NOMO-1 (cell line): ENCODE measurements around the gene TOB2.
"Not testable (repeated sequence)": the region's sequence is repeated elsewhere in the genome, so short reads cannot be mapped to it uniquely, and the experiment has no call there.

Experiments
- DNase-seq, 2 experiments: peaks; one replicate each; lab custom pipeline; 2025; ENCODE audit not compliant: unreplicated experiment in 2 of 2; lab: John Stamatoyannopoulos, UW

Gene TOB2

DNA sequence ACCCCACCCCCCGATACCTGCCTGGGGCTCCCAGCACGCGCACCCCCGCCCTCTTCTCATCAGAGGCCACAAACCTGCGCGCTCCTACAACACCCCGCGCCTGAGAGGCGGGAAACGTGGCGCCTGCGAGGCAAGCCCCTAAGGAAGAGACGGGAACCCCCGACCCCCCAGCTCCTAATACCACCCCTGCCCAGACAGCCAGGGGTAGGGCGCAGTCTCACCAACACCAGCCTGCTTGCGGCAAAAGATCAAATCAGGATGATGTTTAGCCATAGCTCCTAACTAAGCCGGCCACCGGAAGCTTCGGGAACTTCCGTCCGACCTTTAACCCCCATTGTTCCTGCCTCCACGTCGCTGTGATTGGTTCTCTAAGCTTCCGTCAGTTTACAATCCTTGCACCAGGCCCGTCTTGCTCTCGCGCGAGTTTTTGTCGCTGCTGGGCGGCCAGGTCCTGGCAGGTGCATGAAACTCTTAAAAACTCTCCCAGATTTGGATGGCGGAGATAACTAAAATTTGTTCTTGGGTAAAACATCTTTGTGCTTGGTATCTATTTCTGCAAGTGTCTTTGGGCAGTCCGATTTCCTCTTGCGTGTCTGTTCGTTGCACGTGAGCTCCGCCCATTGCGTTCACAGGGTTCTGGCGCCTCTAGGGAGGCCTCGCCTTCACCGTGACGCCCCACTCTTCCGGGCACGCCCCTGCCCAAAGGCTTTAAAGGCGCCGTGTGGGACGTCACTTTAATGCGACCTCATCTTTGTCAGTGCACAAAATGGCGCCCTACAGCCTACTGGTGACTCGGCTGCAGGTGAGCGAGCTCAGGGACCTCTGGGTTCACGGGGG lies 22.0 kb upstream of the TOB2 start, which contains the start of the genes ACO2 and PHF5A:
ACO2 (plus strand) TSS at position 737 of the 837 bp plus-strand sequence; CDS start at position 767, 30 bp downstream.
PHF5A (minus strand) TSS at position 312 of the 837 bp plus-strand sequence; CDS start at position 273, 39 bp downstream.
- peak; percentile 96 to 98 for DNase-seq

DNA sequence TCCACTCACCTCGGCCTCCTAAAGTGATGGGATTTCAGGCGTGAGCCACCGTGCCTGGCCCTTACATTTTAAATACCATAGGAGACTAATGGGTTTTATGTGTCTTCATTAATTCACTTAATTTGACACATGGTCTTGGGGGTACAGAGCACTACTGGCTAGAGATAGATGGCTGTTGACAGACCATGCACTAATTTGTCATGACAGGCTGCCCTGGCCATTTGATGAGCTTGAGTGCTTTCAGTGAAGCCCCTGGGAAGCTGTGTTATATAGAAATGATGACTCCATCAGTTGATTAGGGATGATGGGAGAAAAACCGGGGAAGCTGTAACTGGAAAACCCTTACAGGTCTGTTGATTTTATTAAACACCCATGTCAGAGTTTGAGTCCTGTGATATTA lies 15.3 kb upstream of the TOB2 start:
- no peak for DNase-seq

DNA sequence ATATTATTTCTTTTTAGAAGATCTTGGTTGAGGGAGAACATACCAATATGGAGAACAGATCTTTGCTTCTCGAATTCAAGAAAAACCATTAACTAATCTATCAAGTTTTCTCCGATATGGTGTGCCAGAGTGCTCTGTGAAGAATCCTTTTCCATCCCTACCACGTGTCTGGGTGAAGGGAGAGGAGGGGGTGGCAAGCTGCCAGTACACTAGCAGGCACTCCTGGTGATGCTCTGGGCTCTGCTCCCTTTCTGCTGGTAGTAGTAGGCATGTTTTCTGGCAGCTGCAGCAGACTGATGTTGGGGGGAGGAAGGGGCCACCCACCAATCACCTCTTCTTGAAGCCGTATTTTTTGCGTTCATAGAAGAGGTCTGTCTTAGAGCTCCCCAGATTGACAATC lies 13.5 kb upstream of the TOB2 start:
- not testable (repeated sequence) for DNase-seq

DNA sequence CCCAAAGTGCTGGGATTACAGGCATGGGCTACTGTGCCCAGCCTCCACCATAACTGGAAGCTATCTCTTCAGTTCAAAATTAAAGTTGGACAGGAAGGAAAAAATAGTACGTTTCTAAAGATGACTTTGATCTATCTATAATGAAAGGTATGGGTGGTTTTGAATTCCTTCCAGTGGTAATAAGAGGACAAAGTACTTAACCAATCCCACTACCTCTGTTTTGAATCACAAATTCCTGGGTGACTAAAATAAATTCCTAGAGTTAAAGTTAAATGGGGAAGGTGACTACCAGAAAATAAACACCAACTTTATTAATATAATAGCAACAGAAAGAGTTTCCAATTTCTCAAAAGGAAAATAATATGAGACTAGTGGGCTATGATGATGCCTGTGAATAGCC lies 12.8 kb upstream of the TOB2 start:
- no peak for DNase-seq

DNA sequence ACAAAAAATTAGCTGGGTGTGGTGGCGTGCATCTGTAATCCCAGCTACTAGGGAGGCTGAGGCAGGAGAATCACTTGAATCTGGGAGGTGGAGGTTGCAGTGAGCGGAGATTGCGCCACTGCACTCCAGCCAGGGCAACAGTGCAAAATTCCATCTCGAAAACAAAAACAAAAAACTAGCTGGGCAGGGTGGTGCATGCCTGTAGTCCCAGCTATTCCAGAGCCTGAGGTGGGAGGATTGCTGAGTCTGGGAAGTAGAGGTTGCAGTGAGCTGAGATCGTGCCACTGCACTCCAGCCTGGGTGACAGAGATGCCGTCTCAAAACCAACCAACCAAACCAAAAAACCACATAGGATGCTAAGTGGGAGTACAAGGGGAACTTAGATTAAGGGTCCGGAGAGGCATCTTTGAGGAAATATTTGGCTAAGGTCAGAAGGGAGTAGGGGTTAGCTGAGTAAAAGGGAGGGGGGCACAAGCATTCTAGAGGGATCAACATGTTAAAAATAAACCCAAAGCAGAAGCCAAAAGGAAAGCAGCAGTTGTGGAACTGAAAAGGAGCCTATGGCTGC lies 11.6 kb upstream of the TOB2 start:
- DNase-seq: no peak

DNA sequence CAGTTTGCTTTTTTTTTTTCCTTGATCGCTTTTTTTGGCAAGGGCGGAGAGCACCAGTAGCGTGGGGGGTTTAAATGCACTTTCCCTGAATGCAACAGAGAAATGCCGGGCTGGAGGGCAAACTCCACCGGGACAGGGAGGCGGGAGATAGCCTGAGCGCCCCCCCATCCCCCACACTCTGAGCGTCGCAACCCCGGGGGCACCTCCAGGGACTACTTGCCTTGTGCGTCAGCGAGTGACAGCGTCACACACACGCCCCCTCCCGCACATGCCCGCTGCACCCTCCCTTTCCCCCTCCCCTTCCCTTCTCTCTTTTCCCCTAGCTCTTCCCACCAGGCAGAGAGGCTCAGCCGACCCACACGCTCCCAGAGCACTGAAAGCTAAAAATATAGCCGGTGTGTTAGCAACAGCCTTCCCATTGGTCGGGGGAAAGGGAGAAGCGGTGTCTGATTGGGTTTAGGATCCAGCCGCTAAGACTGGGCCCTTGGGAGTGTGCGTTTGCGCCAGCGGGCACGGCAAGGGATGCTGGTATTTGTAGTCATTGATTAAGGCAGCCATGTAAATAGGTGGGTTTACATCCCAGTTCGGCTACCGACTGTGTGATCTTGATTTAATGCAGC lies 1.7 kb upstream of the TOB2 start:
- DNase-seq: peak; percentile 98 to 99

DNA sequence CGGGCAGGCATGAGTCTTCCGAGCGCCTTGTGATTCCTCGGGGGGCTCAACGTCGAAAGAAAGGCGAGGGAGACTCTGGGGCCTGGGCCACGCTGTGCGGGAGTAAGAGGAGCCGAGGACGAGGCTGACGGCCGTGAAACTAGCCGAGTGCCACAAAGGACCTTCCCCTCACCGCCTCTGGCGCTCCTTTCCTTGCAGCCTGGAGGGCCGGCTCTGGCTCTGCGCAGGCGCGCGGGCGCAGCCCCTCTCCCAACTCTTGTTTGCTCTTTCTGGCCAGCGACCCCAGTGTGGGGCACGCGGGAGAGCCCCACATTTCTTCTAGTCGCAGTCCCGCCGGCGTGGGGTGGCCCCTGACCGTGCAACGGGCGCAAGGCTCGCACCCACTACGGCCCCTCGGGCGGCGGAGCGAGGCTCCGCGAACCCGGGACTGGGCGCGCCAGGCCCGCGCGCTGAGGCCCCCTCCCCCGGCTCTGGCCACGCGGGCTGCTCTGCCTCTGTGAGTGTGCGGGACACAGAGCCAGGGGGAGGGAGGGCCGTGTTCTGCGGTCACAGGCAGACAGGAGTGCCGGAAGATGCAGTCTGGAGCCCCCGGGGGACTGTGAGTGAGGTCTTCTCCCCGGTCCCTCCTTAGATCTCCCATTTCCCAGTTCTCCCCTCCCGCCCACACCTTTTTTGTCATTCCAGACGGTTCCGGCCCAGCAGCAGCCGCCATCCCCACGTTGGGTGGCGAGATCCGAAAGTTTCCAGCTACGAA lies 1.0 kb upstream of the TOB2 start:
- peak; percentile 55 to 58 for DNase-seq

DNA sequence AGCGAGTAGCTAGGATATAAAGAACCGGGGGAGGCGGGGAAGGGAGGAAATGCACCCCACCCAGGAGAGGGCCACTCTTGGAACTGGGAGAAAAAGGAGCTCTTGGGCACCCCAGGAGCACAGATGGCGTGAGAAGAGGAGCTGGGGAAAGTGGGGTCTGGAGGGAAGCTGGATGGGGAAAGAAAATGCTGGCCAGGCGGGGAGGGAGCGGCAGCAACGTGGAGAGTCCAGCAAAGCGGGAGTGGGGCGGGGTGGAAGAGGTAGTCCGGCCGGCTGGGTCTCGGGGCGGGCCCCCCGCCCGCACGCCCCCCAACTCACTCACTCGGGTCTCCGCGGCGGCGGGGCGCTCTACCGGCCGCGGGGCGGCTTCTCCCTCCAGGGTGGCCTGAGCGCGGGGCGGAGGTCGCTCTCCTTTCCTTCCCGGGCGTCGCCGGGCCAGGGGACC lies 522 bp downstream of the TOB2 start:
- no peak for DNase-seq

DNA sequence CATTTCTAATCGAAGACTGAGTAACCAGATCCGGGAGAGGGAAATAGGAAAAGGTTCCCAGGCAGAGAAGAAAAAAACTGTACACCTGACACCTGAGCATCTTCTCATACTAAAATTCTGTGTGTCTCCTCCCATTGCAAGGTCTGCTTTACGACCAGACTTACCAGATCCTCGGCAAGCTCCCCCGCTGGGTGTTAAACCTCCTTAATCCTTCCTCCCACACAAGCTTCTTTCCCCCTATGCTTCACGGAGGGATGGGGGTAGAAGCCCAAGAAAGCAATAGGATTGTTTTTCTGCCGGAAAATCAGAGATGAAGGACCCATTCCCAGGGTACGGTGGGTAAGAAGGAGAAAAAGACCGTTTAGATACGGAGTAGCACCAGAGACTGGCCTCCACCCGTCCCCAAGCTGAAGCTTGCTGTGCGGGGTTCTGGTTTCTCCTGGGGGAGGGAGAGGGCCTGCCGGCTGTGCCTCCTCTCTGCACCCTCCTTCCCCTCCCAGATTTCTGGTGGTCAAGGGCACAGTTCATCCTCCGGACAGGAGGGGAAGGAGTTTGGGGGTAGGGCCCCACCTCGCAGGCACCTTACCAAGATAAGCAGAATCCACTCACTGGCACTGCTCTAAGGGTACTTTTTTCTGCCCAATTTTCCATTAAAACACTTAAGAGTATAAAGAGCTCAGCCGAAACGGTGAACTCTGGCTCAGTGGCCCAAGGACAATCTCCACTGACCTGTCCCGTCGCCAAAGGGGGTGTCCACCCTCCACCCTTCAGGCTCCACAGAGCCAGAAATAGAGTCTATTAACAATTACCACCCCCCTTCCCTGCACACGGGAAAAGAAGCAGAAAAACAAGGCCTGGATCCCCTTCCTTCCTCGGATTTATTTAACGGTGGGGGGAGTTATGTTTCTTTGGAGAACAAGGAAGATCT lies 1.2 kb downstream of the TOB2 start:
- DNase-seq: no peak

DNA sequence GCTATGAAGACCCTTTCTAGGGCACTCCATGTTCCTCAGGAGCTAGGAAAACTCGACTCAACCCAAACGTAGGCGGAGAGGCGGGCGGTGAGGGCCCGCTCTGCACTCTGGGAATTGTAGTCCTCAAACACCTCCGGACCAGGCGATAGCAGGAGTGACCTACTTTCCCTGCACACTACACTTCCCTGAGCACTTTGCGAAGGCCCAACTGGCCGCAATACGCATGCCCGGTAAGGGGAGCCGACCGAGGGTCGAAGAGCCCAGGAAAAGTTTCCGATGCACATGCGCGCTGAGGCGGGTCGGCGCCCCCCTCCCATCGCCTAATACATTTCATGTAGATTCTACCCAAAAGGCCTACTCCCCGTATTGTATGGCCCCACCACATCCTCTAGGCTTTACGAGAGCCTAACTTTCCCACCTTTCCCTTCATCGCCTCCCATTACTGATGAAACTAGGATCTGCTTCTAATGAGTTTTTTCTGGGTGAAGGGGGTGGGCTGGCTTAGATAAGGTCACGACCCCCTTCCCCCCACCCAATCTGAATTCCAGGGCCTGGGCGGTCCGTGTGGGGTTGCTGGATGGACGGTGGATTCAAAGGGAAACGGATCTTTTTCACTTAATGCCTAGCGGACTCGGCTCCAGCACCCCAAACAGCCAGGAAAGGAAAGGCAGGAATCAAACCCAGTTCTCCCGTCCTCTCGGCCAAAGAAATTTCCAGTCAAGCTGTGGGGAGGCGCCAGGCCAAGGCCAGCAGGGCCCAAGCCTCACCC lies 2.1 kb downstream of the TOB2 start:
- peak; percentile 88 to 90 for DNase-seq

DNA sequence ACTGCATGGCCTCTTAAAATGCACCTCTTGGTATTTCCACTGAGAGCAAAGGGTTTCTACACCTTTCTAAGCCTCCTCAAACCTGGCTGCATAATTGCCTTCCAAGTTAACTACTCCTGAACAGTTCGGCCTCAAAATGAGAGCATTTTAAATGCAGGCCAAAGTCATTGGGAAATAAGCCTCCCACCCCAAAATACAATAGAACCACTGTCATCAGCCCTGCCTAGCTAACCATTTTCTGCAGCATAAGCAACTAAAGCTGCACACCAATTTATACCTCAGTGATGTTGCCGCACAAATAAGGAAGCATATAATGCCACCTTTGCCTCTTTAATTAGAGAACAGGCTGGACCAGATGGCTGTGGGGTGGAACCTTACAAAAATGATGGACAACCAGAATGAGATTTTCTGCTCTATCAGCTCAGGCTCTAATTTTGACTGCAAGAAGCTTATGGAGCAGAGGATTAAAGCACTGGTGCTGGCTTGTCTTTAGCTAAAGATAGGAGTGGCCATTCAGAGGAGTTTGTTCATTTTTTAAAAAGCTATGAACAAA lies 4.3 kb downstream of the TOB2 start:
- no peak for DNase-seq

DNA sequence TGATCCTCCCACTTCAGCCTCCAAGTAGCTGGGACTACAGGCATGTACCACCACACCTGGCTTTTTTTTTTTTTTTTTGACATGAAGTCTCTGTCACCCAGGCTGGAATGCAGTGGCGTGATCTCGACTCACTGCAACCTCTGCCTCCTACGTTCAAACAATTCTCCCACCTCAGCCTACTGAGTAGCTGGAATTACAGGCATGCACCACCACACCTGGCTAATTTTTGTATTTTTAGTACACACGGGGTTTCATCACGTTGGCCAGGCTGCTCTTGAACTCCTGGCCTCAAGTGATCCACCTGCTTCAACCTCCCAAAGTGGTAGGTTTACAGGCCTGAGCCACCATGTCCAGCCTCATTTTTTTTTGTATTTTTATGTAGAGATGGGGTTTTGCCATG lies 6.1 kb downstream of the TOB2 start:
- not testable (repeated sequence) for DNase-seq

DNA sequence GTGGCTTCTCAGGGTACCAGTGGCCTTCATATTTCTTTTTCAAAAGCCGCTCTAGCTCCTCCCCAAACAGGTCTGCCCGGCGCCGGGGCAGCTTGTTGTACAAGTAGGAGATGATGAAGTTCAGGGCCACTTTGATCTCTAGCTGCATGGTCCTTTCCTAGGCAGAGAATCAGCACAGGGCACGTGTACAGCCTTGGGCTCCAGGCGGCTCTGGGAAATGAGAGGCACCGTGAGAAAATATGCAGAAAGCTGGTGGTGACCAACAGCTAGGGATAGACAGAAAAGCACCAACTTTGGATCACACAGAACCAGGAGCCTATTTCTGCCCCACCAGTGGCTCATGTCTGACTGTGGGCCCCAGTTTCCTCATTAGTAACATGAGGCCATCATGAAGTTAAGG lies 9.4 kb downstream of the TOB2 start:
- no peak for DNase-seq

DNA sequence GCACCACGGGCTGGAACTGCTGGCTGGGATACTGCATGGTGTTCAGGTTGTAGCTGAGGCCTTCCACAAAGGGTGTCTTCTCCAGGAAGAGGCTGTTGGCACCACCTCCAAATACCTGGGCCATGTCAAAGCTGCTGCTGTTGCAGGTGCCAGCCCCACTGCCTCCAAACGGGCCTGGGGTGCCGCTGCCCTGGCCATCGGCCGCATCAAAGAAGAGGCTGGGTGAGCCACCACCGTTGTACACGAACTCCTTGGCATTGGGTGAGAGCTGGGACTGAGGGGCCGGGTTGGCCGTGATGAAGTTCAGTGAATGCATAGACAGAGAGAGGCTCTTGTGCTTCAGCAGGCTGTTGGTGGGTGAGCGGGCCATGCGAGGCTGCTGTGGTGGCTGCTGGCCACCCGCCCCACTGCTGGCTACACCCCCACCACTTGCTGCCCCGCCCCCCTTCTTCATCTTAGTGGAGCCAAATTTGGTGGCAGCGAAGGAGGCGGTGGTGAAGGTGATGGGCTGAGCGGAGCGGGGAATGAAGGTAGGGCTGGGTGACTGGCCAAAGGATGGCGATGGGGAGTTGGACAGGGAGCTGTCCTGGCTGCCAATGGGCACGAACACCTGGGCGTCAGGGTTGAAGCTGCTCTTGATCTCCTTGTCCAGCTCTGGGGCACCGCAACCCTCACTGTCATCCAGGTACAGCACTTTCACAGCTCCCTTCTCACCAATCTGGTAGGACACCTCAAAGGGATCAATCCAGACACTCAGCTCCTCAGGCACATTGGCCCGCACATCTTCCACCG lies 10.1 kb downstream of the TOB2 start:
- DNase-seq: no peak

DNA sequence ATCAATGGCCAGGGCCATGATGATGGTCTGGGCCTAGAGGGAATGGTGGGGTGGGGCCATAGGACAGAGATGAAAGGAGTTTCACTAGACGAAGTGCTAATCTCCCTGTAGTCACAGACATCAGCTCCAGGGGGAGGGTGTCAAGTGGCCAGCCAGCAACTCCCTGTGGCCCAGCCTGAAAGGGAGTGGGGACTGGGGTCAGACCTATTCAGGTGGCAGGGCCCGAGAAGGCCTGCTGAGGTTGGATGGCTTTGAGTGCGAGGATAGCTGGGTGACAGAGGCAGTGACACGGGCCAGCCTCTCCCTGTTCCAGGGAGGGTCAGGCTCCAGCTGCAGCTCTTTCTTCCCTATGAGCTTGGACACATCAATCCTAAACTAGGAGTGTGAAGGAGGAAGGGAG lies 11.0 kb downstream of the TOB2 start:
- DNase-seq: no peak

DNA sequence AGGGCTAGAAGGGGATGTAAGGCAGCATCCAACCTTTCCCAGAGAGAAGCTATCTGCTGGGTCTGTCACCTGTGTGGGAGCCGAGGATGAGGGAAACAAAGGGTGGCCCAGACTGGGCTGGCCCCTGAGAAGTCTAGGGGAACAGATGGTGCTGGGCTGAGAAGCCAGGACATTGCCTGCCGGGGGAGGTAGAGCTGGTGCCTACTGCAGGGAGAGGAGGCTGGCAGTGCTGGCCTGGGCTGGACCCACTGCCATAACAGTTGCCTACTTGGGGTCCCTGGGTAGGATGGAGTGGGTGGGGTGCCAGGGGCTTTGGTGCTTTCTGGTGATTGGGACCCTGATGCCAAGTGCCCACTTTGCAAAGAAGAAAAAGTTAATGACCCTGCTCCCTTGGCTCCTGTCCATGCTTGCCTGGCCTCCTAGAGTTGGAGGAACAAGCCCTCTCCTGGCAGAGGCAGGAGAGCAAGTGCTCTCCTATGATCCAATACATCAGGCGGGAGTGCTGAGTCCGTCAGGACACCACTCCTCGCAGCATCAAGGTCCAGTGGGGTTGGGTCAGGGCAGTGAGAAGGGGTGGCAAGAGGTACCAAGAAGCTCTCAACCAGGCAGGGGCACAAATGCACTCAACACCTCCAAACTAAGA lies 12.1 kb downstream of the TOB2 start:
- not testable (repeated sequence) for DNase-seq

DNA sequence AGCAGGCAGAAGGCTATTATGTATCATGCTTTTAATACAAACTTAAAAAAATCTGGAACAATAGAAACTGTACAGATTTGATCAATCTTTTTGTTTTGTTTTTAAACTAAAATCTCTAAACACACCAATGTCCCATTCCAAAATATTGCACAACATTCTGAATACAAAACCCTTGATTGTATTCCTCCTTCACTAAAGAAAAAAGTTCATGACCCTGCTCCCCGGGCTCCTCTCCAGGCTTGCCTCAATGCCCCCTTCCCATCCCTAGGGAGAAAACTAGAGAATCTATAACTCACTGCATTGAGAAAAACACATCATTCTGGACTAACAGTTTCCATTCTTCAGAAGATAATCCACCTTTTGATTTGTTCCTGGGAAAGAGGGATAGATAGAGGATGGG lies 13.1 kb downstream of the TOB2 start:
- not testable (repeated sequence) for DNase-seq

DNA sequence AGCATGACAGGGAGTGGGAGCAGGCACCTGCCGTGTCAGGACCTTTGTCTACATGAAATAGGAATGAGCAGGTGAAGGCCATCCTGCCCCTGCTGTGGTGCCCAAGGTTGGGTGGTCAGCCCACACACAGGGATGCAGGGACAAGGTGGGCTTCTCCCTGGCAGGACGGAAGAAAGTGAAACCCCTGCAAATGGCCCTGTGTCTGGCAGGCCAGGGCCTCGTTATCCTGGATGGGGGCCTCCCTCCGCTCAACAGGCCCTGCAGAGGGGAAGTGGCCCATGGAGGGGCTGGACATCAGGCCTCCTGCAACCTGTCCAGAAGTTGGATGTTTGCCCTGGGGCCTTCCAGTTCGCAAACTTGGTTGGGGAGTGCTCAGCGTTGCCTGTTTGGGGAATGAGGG lies 14.9 kb downstream of the TOB2 start:
- DNase-seq: no peak
